ENCODE results near the gene NCOA1. TPM values are rescaled to one million over a fixed set of nuclear protein-coding genes. Genes with fewer than 3 reads are reported as not detected.

The NCOA1 gene
- total and polyA plus RNA-seq, 2 donors (not counting 3 experiments of a cell fraction or from before 2014, with no cell fraction given) = 11.4 to 14.1 TPM

DNA sequence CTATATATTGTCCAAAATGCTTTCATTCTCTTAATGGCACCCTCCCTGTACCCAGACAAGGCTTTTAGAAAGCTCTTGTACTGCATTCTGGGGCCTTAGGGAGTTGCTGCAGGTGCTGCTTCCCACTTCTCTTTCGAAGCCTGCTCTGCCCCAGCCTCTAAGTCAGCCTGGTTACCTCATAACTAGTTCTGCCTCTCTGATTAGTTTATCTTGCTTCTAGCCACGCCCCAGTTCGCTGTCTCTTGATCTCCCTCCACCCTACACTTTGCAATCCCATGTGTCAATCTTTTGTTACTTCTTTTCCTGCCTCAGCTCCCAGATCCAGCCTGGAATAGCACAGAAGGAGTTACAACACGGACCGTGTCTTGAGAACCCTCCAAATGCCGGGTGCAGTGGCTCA is 13.8 kb upstream of the NCOA1 start:
- Histone ChIP-seq H3K4me3 (replicated peaks in 1 of 3; ENCODE audit: insufficient read depth in 1 of 3, low read depth in 1 of 3, low read length in 3 of 3) (no peak overlapping the region), H4K20me1 (replicated peaks; ENCODE audit: control insufficient read depth, extremely low read depth, insufficient read depth, low read length) (no peaks in the 10 kb centered on the region), H3K4me2 (ENCODE audit: insufficient read depth, low read length) (no peak overlapping the region), H3K4me1 (ENCODE audit: control insufficient read depth, extremely low read depth, insufficient read depth, low read length) (no peaks in the 10 kb centered on the region), H2AFZ (ENCODE audit: low read depth, low read length) (no peak overlapping the region), H3K9ac (replicated peaks; ENCODE audit: extremely low read depth, insufficient read depth, low read length) (no peak overlapping the region), H3K9me1 (replicated peaks; ENCODE audit: control insufficient read depth, extremely low read depth, insufficient read depth, low read length) (no peaks in the 10 kb centered on the region), H3K36me3 (ENCODE audit: control insufficient read depth in 2 of 2, extremely low read depth in 1 of 2, insufficient read depth in 2 of 2, low read length in 2 of 2) (no peaks in the 10 kb centered on the region), H3K27me3 (ENCODE audit: control insufficient read depth in 2 of 2, insufficient read depth in 2 of 2, low read length in 2 of 2) (peaks cover 0 to 3% of the 10 kb centered on the region in 2 experiments), H3K79me2 (ENCODE audit: control insufficient read depth, insufficient read depth, low read length) (no peaks in the 10 kb centered on the region), H3K27ac (ENCODE audit: insufficient read depth, low read depth, low read length) (no peak overlapping the region), H3K9me3 (replicated peaks; ENCODE audit: control insufficient read depth, insufficient read depth, low read length) (no peaks in the 10 kb centered on the region)
- dilution Hi-C loops (cut with MboI; ENCODE audit: extremely low pct_ligation_motif_present, low sequenced_read_pairs) = no loop called here
- BruUV-seq (replicated peaks) = no TSS peak
- DNase-seq (ENCODE audit: low read depth, low spot score) = no peak
- TF ChIP-seq EZH2 (IDR thresholded peaks at IDR 0.05; ENCODE audit: borderline replicate concordance, low read depth, low read length, severe bottlenecking) (no peak), GATA2 (IDR thresholded peaks at IDR 0.05; ENCODE audit: insufficient read depth, insufficient read length, low read depth, low read length) (no peak), POLR2AphosphoS5 (IDR thresholded peaks at IDR 0.05; ENCODE audit: insufficient read depth, low read depth, low read length) (no peak), FOS (IDR thresholded peaks at IDR 0.05; ENCODE audit: borderline replicate concordance, insufficient read depth, low read length) (no peak), POLR2A (IDR thresholded peaks at IDR 0.05; ENCODE audit: low read depth, low read length) (no peak), MYC (IDR thresholded peaks at IDR 0.05; ENCODE audit: low read depth, low read length) (no peak), JUN (IDR thresholded peaks at IDR 0.05; ENCODE audit: borderline replicate concordance, insufficient read depth, insufficient read length, low read depth) (no peak)
- TF ChIP-seq, protein P1, sequence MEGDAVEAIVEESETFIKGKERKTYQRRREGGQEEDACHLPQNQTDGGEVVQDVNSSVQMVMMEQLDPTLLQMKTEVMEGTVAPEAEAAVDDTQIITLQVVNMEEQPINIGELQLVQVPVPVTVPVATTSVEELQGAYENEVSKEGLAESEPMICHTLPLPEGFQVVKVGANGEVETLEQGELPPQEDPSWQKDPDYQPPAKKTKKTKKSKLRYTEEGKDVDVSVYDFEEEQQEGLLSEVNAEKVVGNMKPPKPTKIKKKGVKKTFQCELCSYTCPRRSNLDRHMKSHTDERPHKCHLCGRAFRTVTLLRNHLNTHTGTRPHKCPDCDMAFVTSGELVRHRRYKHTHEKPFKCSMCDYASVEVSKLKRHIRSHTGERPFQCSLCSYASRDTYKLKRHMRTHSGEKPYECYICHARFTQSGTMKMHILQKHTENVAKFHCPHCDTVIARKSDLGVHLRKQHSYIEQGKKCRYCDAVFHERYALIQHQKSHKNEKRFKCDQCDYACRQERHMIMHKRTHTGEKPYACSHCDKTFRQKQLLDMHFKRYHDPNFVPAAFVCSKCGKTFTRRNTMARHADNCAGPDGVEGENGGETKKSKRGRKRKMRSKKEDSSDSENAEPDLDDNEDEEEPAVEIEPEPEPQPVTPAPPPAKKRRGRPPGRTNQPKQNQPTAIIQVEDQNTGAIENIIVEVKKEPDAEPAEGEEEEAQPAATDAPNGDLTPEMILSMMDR (IDR thresholded peaks at IDR 0.05; ENCODE audit: extremely low read depth in 1 of 2, insufficient read depth in 1 of 2, low read depth in 1 of 2, low read length in 2 of 2) = no peak
- TF ChIP-seq, protein P2, sequence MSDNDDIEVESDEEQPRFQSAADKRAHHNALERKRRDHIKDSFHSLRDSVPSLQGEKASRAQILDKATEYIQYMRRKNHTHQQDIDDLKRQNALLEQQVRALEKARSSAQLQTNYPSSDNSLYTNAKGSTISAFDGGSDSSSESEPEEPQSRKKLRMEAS (IDR thresholded peaks at IDR 0.05; ENCODE audit: insufficient read depth, insufficient read length) = no peak
- CTCF ChIA-PET = no interaction called here
- POLR2A ChIA-PET = no interaction called here
- intact Hi-C loops (cut with micrococcal nuclease) = no loop called here
- no peak for FAIRE-seq

Measured in endothelial cell of umbilical vein (primary cell).